Stimulated activated CD4-positive, alpha-beta T cell treated with anti-CD3 and anti-CD28 coated beads, Interleukin-4, amount 100 ng/mL, for 4 hours (primary cell): ENCODE results near the gene LZTR1.
"Not testable (repeated sequence)": the region's sequence is repeated elsewhere in the genome, so short reads cannot be mapped to it uniquely, and the experiment has no call there.

Experiments
- DNase-seq, 2 experiments: peaks; one replicate each; pipeline ENCODE4 v3.0.0-alpha.2; 2020

Gene LZTR1

DNA sequence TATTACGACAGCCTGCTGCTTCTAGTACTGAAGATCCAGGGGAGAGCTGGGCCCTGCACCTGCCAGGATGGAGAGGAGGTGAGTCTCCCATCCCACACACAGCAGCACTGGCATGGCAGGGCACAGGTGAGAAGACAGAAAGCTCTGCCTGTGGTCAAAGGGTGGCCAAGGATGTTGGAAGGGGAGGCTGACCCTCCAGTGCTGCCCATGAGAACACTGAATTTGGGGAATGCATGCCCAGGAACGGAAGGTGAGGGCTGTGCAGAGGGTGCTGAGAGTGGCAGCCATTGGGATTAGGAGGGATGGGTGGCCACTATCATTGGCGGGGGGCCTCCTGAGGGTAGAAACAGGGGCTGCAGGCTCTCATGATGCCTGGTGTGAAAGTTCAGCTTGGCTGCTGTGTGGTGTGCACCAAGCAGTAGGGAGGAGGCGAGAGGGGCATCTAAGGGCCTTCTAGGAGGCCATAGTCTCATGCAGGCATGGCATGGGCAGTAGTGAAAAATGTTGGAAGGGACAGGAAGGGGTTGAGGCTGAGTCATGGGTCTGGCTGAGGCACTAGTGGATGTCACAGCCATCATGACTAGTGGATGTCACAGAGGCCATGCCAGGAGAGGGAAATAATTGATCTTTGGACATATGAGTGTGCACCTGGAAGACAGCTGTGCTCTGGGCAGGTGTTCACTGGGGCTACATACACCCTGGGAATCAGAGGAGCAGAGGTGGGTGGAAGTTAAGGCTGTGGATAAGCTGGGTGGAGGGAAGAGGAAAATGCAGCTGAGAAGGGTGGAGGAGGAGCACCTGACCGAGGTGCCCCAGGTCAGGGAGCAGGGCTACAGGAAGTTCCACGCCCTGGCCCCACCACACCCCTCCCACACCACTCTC, 61.1 kb downstream of the LZTR1 start:
- no peak for DNase-seq

DNA sequence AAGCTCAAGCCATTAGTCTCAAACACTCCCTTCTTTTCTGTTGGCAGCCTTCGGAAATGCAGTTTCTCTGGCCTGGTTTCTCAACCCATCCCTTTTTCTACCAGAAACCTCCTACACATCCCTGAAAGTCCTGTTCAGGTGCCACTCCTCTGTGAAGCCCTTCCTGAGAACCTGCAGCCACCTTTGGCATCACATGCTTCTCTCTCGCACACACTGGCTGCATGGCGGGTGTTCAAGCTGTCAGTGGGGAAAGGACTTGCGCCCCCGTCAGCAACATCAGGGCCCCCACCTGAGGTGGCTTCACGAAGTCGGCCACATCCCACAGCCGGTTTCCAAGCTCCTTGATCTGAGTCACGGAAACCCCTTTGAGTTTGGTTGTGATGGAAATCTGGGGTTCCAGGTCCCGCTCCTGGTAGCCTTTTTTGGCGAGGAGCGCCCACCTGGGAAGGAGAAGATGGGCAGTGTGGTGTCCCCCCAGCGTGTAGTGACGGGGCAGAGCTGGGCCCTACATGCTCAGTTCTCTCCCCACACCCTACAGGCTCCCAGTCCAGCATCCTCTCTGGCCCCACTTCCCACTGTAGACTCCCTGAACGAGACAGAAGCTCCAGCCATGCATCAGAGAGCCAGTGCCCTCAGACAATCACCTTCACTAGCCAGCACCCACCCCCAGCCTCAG, 61.9 kb downstream of the LZTR1 start:
- DNase-seq = no peak

DNA sequence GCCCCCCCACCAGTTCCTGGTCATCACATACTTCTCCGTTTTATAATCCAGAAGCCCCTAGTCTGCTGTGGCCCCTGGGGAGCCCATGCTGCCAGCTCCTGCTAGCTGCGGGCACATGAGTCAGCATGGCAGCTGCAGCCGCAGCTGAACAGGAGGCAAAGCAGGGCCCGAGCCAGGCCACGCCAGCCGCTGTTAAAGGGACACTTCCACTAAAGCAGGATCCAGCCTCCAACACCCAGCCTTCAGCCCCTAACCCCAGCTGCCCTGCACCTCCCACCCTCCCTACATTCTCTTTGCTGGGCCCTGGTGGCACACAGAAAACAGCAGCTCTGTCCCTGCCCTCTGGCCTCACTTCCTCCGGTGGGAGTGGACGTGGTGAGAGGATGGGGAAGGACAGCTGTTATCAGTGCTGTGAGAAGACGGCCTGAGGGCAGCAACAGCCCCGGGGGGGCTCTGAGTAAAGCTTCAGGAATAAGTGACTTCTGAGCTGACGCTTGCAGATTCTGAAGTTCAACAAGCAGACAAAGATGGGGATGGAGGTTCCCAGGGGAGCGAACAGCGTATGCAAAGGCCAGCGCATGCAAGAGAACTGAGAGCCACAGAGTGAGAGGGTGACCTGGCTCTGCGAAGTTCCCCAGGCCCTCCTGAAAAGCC, 63.0 kb downstream of the LZTR1 start:
- no peak for DNase-seq

DNA sequence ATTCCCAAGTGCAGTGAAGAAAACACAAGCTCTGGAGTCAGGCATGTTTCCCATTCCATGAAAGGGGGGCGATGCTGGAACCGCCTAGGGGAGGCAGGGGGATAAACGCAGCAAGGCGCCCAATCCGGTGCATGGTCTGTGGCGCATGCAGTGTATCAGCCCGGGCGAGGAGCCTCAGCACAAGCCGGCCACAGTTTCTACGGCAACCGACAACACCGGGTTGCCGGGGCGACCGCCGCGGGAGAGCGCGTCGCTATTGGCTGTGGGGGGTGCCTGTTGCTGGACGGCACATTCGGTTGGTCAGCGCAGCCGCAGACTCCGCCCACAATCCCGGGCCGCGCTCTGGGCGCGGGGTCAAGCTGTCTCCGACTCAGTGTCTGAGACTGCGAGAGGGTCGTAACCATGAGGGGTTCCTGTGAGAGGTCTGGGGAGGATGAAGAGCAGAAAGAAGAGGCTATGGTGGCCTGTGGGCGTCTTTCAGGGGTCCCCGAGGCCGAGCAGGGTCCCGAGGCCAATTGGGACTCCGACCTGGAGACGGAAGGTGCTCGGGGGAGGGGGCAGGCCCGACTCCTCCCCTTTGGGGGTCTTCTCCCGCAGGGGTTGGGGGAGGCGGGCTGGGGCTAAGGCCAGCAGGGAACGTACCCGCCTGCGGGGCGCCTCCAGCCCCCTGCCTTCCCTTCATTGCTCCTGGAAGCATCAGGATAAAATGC, 63.6 kb downstream of the LZTR1 start, which contains the start of gene LRRC74B:
Gene LRRC74B (plus strand): TSS at position 362 of the 710 bp plus-strand sequence. CDS start 41 bp downstream, at position 403.
- peak; percentile 49 to 63 for DNase-seq

GRCh38 chr22:21047035-21047661, 65.1 kb downstream of the LZTR1 start:
- no peak for DNase-seq

GRCh38 chr22:21047730-21048129, 65.6 kb downstream of the LZTR1 start:
- no peak for DNase-seq

GRCh38 chr22:21048448-21048847, 66.4 kb downstream of the LZTR1 start:
- DNase-seq = not testable (repeated sequence)
